Hepatocyte (in vitro differentiated cells): Measurements from ENCODE around the gene ZNF45.

Source experiments
- CTCF ChIP-seq: fragments of 200-600 bp; sonication (generic); IDR thresholded peaks from 2 replicates; pipeline ENCODE4 v1.5.1; 2016; ENCODE audit warnings: antibody characterized with exemption, mild to moderate bottlenecking; ENCODE audit not compliant: poor library complexity
- EZH2 ChIP-seq: fragments of 200-600 bp; sonication (generic); IDR thresholded peaks from 2 replicates; pipeline ENCODE4 v1.6.1; 2016; ENCODE audit warnings: antibody characterized with exemption, mild to moderate bottlenecking, borderline replicate concordance
- EZH2phosphoT487 ChIP-seq: fragments of 200-600 bp; sonication (generic); IDR thresholded peaks from one replicate; pipeline ENCODE4 v1.6.1; 2018; ENCODE audit warnings: antibody characterized with exemption, mild to moderate bottlenecking, low read depth, moderate library complexity; ENCODE audit not compliant: unreplicated experiment, severe bottlenecking

DNA sequence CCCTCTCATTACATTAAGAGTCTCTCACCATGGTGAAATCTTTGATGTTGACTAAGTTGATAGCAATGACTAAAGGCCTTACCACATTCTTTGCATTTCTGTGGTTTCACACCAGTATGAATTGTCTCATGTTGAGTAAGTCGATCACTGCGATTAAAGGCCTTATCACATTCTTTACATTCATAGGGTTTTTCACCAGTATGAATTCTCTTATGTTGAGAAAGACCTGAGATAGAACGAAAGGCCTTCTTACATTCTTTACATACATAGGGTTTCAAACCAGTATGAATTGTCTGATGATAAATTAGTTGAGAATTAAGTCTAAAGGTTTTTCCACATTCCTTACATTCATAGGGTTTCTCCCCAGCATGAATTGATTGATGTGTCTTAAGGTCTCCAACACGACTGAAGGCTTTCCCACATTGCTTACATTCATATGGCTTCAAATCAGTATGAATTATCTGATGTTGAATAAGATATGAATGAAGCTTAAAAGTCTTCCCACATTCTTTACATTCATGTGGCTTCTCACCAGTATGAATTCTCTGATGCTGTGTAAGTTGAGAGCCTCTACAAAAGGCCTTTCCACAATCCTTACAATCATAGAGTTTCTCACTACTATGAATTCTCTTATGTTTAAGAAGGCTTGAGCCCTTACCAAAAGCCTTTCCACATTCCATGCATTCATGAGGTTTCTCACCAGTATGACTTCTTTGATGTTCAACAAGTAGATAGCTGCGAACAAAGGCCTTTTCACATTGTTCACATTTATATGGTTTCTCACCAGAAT is 62.3 kb downstream of the ZNF45 start:
- no peak for TF ChIP-seq CTCF
- TF ChIP-seq EZH2, result no peak
- TF ChIP-seq EZH2phosphoT487, result no peak
